HG03457 (cell line): ENCODE measurements around the gene MAP6.

Experiments used
- ATAC-seq: cut with Tn5 transposase; IDR thresholded peaks from one replicate; pipeline ENCODE4 v1.9.1; 2021; ENCODE audit warnings: moderate number of reproducible peaks; ENCODE audit not compliant: unreplicated experiment

The MAP6 gene

GRCh38 chr11:75555079-75555811, 113.6 kb downstream of the MAP6 start:
- no peak for ATAC-seq

GRCh38 chr11:75554258-75555022, 114.4 kb downstream of the MAP6 start:
- no peak for ATAC-seq

GRCh38 chr11:75553889-75554257, 115.0 kb downstream of the MAP6 start:
- ATAC-seq: no peak

- ATAC-seq: no peak
Measured at GRCh38 chr11:75553182-75553581, 115.7 kb downstream of the MAP6 start.

GRCh38 chr11:75549370-75549958, 119.4 kb downstream of the MAP6 start:
- ATAC-seq: no peak

GRCh38 chr11:75548595-75549272, 120.1 kb downstream of the MAP6 start:
- ATAC-seq: no peak

- ATAC-seq: no peak
Measured at GRCh38 chr11:75547617-75548058, 121.2 kb downstream of the MAP6 start.

- no peak for ATAC-seq
Measured at GRCh38 chr11:75547177-75547576, 121.7 kb downstream of the MAP6 start.

GRCh38 chr11:75543806-75544205, 125.0 kb downstream of the MAP6 start:
- no peak for ATAC-seq

GRCh38 chr11:75542088-75542438, 126.8 kb downstream of the MAP6 start:
- ATAC-seq: no peak

GRCh38 chr11:75541193-75542087, 127.4 kb downstream of the MAP6 start:
- no peak for ATAC-seq

- ATAC-seq: no peak
Measured at GRCh38 chr11:75539459-75540334, 129.1 kb downstream of the MAP6 start.

GRCh38 chr11:75538150-75538942, 130.5 kb downstream of the MAP6 start:
- no peak for ATAC-seq

GRCh38 chr11:75537740-75538139, 131.1 kb downstream of the MAP6 start:
- no peak for ATAC-seq
